Sigmoid colon (tissue), 4 donors: ENCODE results near the gene LHB.

Source experiments
- EP300 ChIP-seq, 4 donors: sonication (generic); formaldehyde crosslinking; IDR thresholded peaks; one replicate each; pipeline ENCODE4 v1.6.1; 2017; ENCODE audit warnings: antibody characterized with exemption in 4 of 4
- POLR2A ChIP-seq, 2 donors: fragments of 450-650 bp; IDR thresholded peaks; one replicate each; pipeline ENCODE4 v1.6.1; 2016; ENCODE audit warnings: antibody characterized with exemption in 2 of 2, mild to moderate bottlenecking in 2 of 2, moderate library complexity in 2 of 2
- POLR2AphosphoS5 ChIP-seq, 4 donors: sonication (generic); formaldehyde crosslinking; IDR thresholded peaks; one replicate each; pipeline ENCODE4 v1.6.1; 2017; ENCODE audit warnings: antibody characterized with exemption in 4 of 4
- TF ChIP-seq, protein P1 (sequence below), 4 experiments: fragments of 450-650 bp in 3 of 4; fragments of 200-600 bp in 1 of 4; IDR thresholded peaks; one replicate each; pipeline ENCODE4 v1.5.1; 2016 to 2019; ENCODE audit warnings: antibody characterized with exemption in 4 of 4, mild to moderate bottlenecking in 3 of 4, moderate library complexity in 2 of 4

DNA sequence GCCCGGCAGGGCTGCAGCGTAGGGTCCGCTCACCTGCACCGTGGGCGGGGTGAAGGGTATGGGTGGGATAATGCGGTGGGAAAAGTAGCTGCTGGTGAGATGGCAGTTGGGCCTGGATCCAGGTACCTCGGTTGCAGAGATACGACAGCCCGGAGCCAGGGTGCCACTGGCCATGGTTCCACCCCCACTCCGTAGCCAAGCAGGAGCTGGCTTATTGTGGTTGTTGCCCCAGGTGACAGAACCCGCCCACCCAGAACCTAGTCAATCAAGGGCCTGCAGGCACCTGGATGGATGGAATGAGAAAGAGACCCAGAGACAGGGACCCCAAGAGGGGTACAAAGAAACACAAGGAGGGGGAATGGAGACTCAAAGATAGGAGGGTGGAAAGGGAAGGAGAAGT lies 3.5 kb upstream of the LHB start:
- TF ChIP-seq EP300 (IDR thresholded peaks at IDR 0.05) (no peak), POLR2A (IDR thresholded peaks at IDR 0.05) (no peak), POLR2AphosphoS5 (IDR thresholded peaks at IDR 0.05) (no peak)
- TF ChIP-seq, protein P1, sequence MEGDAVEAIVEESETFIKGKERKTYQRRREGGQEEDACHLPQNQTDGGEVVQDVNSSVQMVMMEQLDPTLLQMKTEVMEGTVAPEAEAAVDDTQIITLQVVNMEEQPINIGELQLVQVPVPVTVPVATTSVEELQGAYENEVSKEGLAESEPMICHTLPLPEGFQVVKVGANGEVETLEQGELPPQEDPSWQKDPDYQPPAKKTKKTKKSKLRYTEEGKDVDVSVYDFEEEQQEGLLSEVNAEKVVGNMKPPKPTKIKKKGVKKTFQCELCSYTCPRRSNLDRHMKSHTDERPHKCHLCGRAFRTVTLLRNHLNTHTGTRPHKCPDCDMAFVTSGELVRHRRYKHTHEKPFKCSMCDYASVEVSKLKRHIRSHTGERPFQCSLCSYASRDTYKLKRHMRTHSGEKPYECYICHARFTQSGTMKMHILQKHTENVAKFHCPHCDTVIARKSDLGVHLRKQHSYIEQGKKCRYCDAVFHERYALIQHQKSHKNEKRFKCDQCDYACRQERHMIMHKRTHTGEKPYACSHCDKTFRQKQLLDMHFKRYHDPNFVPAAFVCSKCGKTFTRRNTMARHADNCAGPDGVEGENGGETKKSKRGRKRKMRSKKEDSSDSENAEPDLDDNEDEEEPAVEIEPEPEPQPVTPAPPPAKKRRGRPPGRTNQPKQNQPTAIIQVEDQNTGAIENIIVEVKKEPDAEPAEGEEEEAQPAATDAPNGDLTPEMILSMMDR (IDR thresholded peaks at IDR 0.05): no peak
